Psoas muscle (tissue), 8 donors: Measurements from ENCODE around the gene PLXNB2. TPM values are rescaled to one million over a fixed set of nuclear protein-coding genes. Genes with fewer than 3 reads are reported as not detected.

ENCODE experiments used
- ATAC-seq, 4 donors: fragments of 200-7000 bp; cut with Tn5 transposase; one replicate each; pipeline ENCODE4 v1.9.1; 2020; ENCODE audit warnings: moderate library complexity in 3 of 4, mild to moderate bottlenecking in 2 of 4
- DNase-seq, 2 donors: peaks; one replicate each; pipeline ENCODE4 v3.0.0-alpha.2; 2020
- H3K27ac ChIP-seq: fragments of 200-600 bp; one replicate; pipeline ENCODE4 v1.8.0; 2022
- H3K27me3 ChIP-seq, 3 donors: fragments of 200-600 bp in 1 of 3; one replicate each; pipeline versions ENCODE4 v1.6.1 to v1.8.0; 2013 to 2022; ENCODE audit warnings: low read length in 2 of 3, mild to moderate bottlenecking in 2 of 3, moderate library complexity in 1 of 3; ENCODE audit not compliant: insufficient read depth in 3 of 3
- H3K36me3 ChIP-seq, 2 donors: fragments of 200-600 bp in 1 of 2; one replicate each; pipeline versions ENCODE4 v1.6.1 to v1.8.0; 2013 to 2022; ENCODE audit warnings: low read depth in 1 of 2, mild to moderate bottlenecking in 1 of 2, moderate library complexity in 1 of 2; ENCODE audit not compliant: insufficient read depth in 1 of 2
- H3K4me1 ChIP-seq: fragments of 200-600 bp; one replicate; pipeline ENCODE4 v1.8.0; 2022
- H3K4me3 ChIP-seq: fragments of 200-600 bp; one replicate; pipeline ENCODE4 v1.8.0; 2022; ENCODE audit warnings: mild to moderate bottlenecking
- H3K9me3 ChIP-seq: fragments of 200-600 bp; one replicate; pipeline ENCODE4 v1.8.0; 2022
- CTCF ChIP-seq: fragments of 200-600 bp; IDR thresholded peaks from one replicate; pipeline ENCODE4 v1.8.0; 2022; ENCODE audit warnings: antibody characterized with exemption
- WGBS, 3 donors: extraction: QIAGEN DNeasy Blood & Tissue Kit; methylation state at CpG; one replicate each; pipeline versions ENCODE4 v1.1.6 to v1.1.7; 2013; 5-methylcytosine and 5-hydroxymethylcytosine counted together
- intact Hi-C, 2 donors: fragments of 100-400 bp; cut with DNase I; formaldehyde crosslinking; loops; one replicate each; pipeline versions ENCODE4 v1.11.0 to v1.14.2; 2022
- polyA plus RNA-seq, 3 donors: library from polyadenylated mRNA; stranded (reverse); fragments of 200-250 nt; gene quantifications; one replicate each; pipeline ENCODE4 v1.2.3, GENCODE V29; 2013
- total RNA-seq, 4 donors: library from RNA; stranded (reverse); fragmentation: NEBNext Ultra II Directional in 2 of 4; extraction: Animal tissue kit (Norgen Biotek cat#: 25700) in 2 of 4; gene quantifications; one replicate each; pipeline versions ENCODE4 v1.2.1 to v1.2.4, GENCODE V29; 2021 to 2023
- donor health status: healthy with polysubstance abuse.
- donor health status: DM: no; HTN: no; CAD: no; lungs with moderate emphysema.
- donor health status: Bipolar disorder and iron deficiency.
- donor health status: healthy.
- donor health status: DM: yes; HTN: yes; CAD: no.
- donor health status: DM: no; HTN: no; CAD: no.
- donor health status: DM: no; HTN: no; CAD: no.
- donor health status: DM: yes; HTN: yes; CAD: no.

PLXNB2 gene
- total and polyA plus RNA-seq, 7 donors = 3.9 to 43.7 (median 13.6) TPM

- TF ChIP-seq CTCF = no peak
- peaks cover 0 to 3% (median 0%) of the 10 kb centered on the region in 3 donors for H3K27me3 ChIP-seq
- ATAC-seq = no peak
- H3K4me3 ChIP-seq = no peak overlapping the region
- peaks cover 0 to 73% of the 10 kb centered on the region in 2 donors for H3K36me3 ChIP-seq
- intact Hi-C loops = no loop called here
- no peaks in the 10 kb centered on the region for H3K9me3 ChIP-seq
- no peak overlapping the region for H3K27ac ChIP-seq
- DNase-seq = no peak
- WGBS, 3 donors = 92 to 93% (median 93%) methylated on average over 20 to 21 of the region's 21 CpGs
- peaks cover 4% of the 10 kb centered on the region for H3K4me1 ChIP-seq
Observed at GRCh38 chr22:50278461-50278860, 29.0 kb downstream of the PLXNB2 start.

GRCh38 chr22:50277761-50278160 lies 29.7 kb downstream of the PLXNB2 start:
- DNase-seq (no peak), ATAC-seq (no peak)
- TF ChIP-seq CTCF = no peak
- Histone ChIP-seq H3K9me3 (no peaks in the 10 kb centered on the region), H3K4me1 (peaks cover 4% of the 10 kb centered on the region), H3K36me3 (peaks cover 0 to 66% of the 10 kb centered on the region in 2 donors), H3K27me3 (peaks cover 0 to 3% (median 0%) of the 10 kb centered on the region in 3 donors), H3K4me3 (no peak overlapping the region), H3K27ac (no peak overlapping the region)
- WGBS, 3 donors = 87 to 89% (median 88%) methylated on average over 25 of the region's 25 CpGs
- intact Hi-C loops = loop anchor here (2.0 kb wide), 1 partner anchor 49 kb away; the partner anchor contains the start of gene DENND6B (in 2 of the 2)

GRCh38 chr22:50276143-50276542 lies 31.3 kb downstream of the PLXNB2 start:
- ATAC-seq = peak; percentile 73 to 80 (median 77)
- peak; percentile 48 for TF ChIP-seq CTCF
- Histone ChIP-seq H3K4me1 (peaks cover 9% of the 10 kb centered on the region), H3K27me3 (peaks cover 0 to 11% (median 7%) of the 10 kb centered on the region in 3 donors), H3K27ac (no peak overlapping the region), H3K9me3 (no peaks in the 10 kb centered on the region), H3K36me3 (peaks cover 0 to 51% of the 10 kb centered on the region in 2 donors), H3K4me3 (no peak overlapping the region)
- intact Hi-C loops = loop anchor here (2.0 kb wide), 1 partner anchor 51 kb away; the partner anchor contains the start of gene DENND6B (in 2 of the 2)
- peak in 1 of 2 donors; percentile 61 for DNase-seq
- 58 to 68% (median 60%) methylated on average over 22 to 25 of the region's 25 CpGs for WGBS, 3 donors

- no peak for TF ChIP-seq CTCF
- no peak overlapping the region for H3K27ac ChIP-seq
- H3K36me3 ChIP-seq = peaks cover 0 to 44% of the 10 kb centered on the region in 2 donors
- peaks cover 16% of the 10 kb centered on the region for H3K4me1 ChIP-seq
- ATAC-seq = no peak
- H3K27me3 ChIP-seq = peaks cover 0 to 14% (median 9%) of the 10 kb centered on the region in 3 donors
- intact Hi-C loops = loop anchor here (2.0 kb wide), 1 partner anchor 51 kb away; the partner anchor contains the start of gene DENND6B (in 2 of the 2)
- 83 to 89% (median 86%) methylated on average over 40 to 43 of the region's 43 CpGs for WGBS, 3 donors
- no peak overlapping the region for H3K4me3 ChIP-seq
- H3K9me3 ChIP-seq = no peaks in the 10 kb centered on the region
- no peak for DNase-seq
Observed at GRCh38 chr22:50275181-50276055, 32.0 kb downstream of the PLXNB2 start.
